Psoas muscle (tissue), 8 donors: ENCODE data around the gene LRP5. TPM values are rescaled to one million over a fixed set of nuclear protein-coding genes. Genes with fewer than 3 reads are reported as not detected.
A peak's percentile ranks its signal among the peaks of the same experiment; 100 is the strongest.

Experiments
- ATAC-seq, 4 donors: fragments of 200-7000 bp; cut with Tn5 transposase; one replicate each; pipeline ENCODE4 v1.9.1; 2020; ENCODE audit warnings: moderate library complexity in 3 of 4, mild to moderate bottlenecking in 2 of 4
- DNase-seq, 2 donors: peaks; one replicate each; pipeline ENCODE4 v3.0.0-alpha.2; 2020
- H3K27ac ChIP-seq: fragments of 200-600 bp; one replicate; pipeline ENCODE4 v1.8.0; 2022
- H3K27me3 ChIP-seq, 3 donors: fragments of 200-600 bp in 1 of 3; one replicate each; pipeline versions ENCODE4 v1.6.1 to v1.8.0; 2013 to 2022; ENCODE audit warnings: low read length in 2 of 3, mild to moderate bottlenecking in 2 of 3, moderate library complexity in 1 of 3; ENCODE audit not compliant: insufficient read depth in 3 of 3
- H3K36me3 ChIP-seq, 2 donors: fragments of 200-600 bp in 1 of 2; one replicate each; pipeline versions ENCODE4 v1.6.1 to v1.8.0; 2013 to 2022; ENCODE audit warnings: low read depth in 1 of 2, mild to moderate bottlenecking in 1 of 2, moderate library complexity in 1 of 2; ENCODE audit not compliant: insufficient read depth in 1 of 2
- H3K4me1 ChIP-seq: fragments of 200-600 bp; one replicate; pipeline ENCODE4 v1.8.0; 2022
- H3K4me3 ChIP-seq: fragments of 200-600 bp; one replicate; pipeline ENCODE4 v1.8.0; 2022; ENCODE audit warnings: mild to moderate bottlenecking
- H3K9me3 ChIP-seq: fragments of 200-600 bp; one replicate; pipeline ENCODE4 v1.8.0; 2022
- WGBS, 3 donors: extraction: QIAGEN DNeasy Blood & Tissue Kit; methylation state at CpG; one replicate each; pipeline versions ENCODE4 v1.1.6 to v1.1.7; 2013; 5-methylcytosine and 5-hydroxymethylcytosine counted together
- intact Hi-C, 2 donors: fragments of 100-400 bp; cut with DNase I; formaldehyde crosslinking; loops; one replicate each; pipeline versions ENCODE4 v1.11.0 to v1.14.2; 2022
- polyA plus RNA-seq, 3 donors: library from polyadenylated mRNA; stranded (reverse); fragments of 200-250 nt; gene quantifications; one replicate each; pipeline ENCODE4 v1.2.3, GENCODE V29; 2013
- total RNA-seq, 4 donors: library from RNA; stranded (reverse); fragmentation: NEBNext Ultra II Directional in 2 of 4; extraction: Animal tissue kit (Norgen Biotek cat#: 25700) in 2 of 4; gene quantifications; one replicate each; pipeline versions ENCODE4 v1.2.1 to v1.2.4, GENCODE V29; 2021 to 2023
- TF ChIP-seq, protein P1 (sequence below): fragments of 200-600 bp; IDR thresholded peaks from one replicate; pipeline ENCODE4 v1.8.0; 2022; ENCODE audit warnings: antibody characterized with exemption
- donor health status: healthy with polysubstance abuse.
- donor health status: DM: no; HTN: no; CAD: no; lungs with moderate emphysema.
- donor health status: Bipolar disorder and iron deficiency.
- donor health status: healthy.
- donor health status: DM: yes; HTN: yes; CAD: no.
- donor health status: DM: no; HTN: no; CAD: no.
- donor health status: DM: no; HTN: no; CAD: no.
- donor health status: DM: yes; HTN: yes; CAD: no.

LRP5 gene
- total and polyA plus RNA-seq, 7 donors, result 5.3 to 19.2 (median 16.7) TPM

DNA sequence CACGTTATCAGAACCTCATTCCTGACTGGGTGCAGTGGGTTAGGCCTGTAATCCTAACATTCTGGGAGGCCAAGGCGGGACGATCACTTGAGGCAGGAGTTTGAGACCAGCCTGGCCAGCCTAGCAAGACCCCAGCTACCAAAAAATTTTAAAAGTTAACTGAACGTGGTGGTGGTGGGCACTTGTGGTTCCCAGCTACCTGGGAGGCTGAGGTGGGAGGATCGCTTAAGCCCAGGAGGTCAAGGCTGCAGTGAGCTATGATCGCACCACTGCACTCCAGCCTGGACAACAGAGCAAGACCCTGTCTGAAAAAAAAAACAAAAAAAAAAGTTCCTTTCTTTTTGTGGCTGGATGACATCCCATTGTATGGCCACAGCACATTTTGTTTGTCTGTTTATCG lies 80.4 kb downstream of the LRP5 start:
- H3K4me1 ChIP-seq, result peaks cover 4% of the 10 kb centered on the region
- no peak overlapping the region for H3K27ac ChIP-seq
- ATAC-seq (no peak), DNase-seq (no peak)
- intact Hi-C loops, result no loop called here
- TF ChIP-seq, protein P1, sequence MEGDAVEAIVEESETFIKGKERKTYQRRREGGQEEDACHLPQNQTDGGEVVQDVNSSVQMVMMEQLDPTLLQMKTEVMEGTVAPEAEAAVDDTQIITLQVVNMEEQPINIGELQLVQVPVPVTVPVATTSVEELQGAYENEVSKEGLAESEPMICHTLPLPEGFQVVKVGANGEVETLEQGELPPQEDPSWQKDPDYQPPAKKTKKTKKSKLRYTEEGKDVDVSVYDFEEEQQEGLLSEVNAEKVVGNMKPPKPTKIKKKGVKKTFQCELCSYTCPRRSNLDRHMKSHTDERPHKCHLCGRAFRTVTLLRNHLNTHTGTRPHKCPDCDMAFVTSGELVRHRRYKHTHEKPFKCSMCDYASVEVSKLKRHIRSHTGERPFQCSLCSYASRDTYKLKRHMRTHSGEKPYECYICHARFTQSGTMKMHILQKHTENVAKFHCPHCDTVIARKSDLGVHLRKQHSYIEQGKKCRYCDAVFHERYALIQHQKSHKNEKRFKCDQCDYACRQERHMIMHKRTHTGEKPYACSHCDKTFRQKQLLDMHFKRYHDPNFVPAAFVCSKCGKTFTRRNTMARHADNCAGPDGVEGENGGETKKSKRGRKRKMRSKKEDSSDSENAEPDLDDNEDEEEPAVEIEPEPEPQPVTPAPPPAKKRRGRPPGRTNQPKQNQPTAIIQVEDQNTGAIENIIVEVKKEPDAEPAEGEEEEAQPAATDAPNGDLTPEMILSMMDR, result no peak
- H3K36me3 ChIP-seq, result peaks cover 0 to 26% of the 10 kb centered on the region in 2 donors
- no peaks in the 10 kb centered on the region for H3K27me3 ChIP-seq
- H3K4me3 ChIP-seq, result no peak overlapping the region
- WGBS, 3 donors, result 93 to 97% (median 95%) methylated on average over 7 of the region's 7 CpGs
- H3K9me3 ChIP-seq, result no peaks in the 10 kb centered on the region

DNA sequence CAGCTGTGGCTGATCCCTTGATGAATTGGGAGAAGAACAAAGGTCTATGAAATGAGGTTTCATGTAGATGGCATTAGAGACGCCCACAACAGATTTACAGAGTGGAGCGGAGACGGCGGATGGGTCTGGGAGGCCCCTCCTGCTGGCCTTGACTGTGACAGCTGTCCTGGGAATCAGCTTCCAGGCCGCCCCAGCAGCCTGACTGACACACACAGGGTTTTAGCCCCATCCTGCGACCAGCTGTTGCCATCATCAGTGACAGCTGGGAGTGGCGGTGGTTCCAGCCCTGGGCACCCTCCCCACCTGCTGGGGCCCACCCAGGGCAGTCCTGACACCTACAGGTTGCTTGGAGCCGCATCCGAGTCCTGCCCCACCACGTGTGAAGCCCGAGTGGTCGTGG lies 84.1 kb downstream of the LRP5 start:
- Histone ChIP-seq H3K36me3 (peaks cover 0 to 9% of the 10 kb centered on the region in 2 donors), H3K4me3 (no peak overlapping the region), H3K9me3 (no peaks in the 10 kb centered on the region), H3K27me3 (no peaks in the 10 kb centered on the region), H3K4me1 (peaks cover 36% of the 10 kb centered on the region), H3K27ac (peak overlapping the region; percentile 56)
- TF ChIP-seq, protein P1, result no peak
- WGBS, 3 donors, result 34 to 47% (median 45%) methylated on average over 12 of the region's 12 CpGs
- ATAC-seq (peak; percentile 71 to 89 (median 82)), DNase-seq (peak; percentile 60 to 77)
- intact Hi-C loops, result no loop called here

DNA sequence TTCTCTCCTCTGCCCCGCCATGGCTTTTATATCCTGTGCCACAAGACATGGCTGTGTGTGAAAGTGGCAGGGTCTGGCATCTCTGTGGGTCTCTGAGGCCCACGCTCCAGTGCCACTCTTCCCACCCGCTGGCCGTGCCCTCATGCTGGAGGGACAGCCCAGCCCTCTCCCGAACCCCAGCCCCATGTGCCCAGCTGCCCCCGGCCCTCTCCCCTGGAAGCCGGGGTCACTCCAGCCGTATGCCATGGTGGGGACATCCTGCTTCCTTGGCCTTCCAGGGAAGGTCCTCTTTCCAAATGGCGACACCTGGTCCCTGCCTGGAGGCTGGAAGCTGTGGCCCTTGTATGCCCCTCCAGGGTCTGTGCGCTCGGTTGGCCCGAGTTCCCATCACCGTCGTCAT lies 84.9 kb downstream of the LRP5 start:
- intact Hi-C loops, result no loop called here
- Histone ChIP-seq H3K9me3 (no peaks in the 10 kb centered on the region), H3K4me1 (peaks cover 36% of the 10 kb centered on the region), H3K4me3 (no peak overlapping the region), H3K27me3 (no peaks in the 10 kb centered on the region), H3K36me3 (peaks cover 0 to 6% of the 10 kb centered on the region in 2 donors), H3K27ac (no peak overlapping the region)
- 78 to 89% (median 78%) methylated on average over 13 to 14 of the region's 14 CpGs for WGBS, 3 donors
- DNase-seq (no peak), ATAC-seq (no peak)
- TF ChIP-seq, protein P1, result no peak

DNA sequence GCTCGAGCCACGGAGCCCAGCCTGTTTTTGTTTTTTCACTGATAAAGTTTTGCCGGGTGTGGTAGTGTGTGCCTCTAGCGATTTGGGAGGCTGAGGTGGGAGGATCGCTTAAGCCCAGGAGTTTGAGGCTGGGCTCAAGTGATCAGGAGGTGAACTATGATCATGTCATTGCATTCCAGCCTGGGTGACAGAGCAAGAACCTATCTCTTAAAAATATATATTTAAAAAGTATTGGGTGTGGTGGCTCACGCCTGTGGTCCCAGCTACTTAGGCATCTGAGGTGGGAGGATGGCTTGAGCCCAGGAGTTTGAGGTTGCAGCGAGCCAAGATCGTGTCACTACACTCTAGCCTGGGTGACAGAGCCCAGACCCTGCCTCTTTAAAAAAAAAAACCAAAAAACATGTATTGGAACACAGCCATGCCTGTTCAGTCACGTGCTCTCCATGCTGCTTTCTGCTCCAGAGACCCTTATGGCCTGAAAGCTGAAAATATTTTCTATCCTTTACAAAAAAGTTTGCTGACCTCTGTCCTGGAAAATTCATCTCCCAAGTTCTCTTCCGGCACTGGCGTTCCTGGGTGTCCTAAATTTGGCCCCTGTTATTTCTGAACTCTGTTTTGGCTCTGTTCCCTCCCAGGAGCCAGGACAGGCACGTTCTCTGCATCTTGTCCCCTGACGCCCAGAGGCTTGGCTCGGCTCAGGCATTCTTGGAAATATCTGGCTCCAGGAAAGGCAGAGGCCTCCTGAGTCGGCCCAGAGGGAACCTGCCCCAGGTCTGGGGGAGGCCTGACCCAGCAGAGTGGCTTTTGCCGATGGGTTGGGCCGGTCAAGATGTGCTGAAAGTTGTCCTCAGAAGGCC lies 86.8 kb downstream of the LRP5 start:
- TF ChIP-seq, protein P1, result no peak
- peak; percentile 61 to 90 for DNase-seq
- Histone ChIP-seq H3K36me3 (peaks cover 0 to 9% of the 10 kb centered on the region in 2 donors), H3K4me1 (peaks cover 36% of the 10 kb centered on the region), H3K27ac (peak overlapping the region; percentile 76), H3K4me3 (peak overlapping the region; percentile 10), H3K9me3 (no peaks in the 10 kb centered on the region), H3K27me3 (no peaks in the 10 kb centered on the region)
- ATAC-seq, result peak; percentile 60 to 88 (median 76)
- 21 to 29% (median 21%) methylated on average over 17 of the region's 17 CpGs for WGBS, 3 donors
- intact Hi-C loops, result no loop called here
